Left renal pelvis (tissue), 4 donors: ENCODE results near the gene VWCE. TPM values are rescaled to one million over a fixed set of nuclear protein-coding genes. Genes with fewer than 3 reads are reported as not detected.

ENCODE experiments used
- DNase-seq, 4 donors: peaks; one replicate each; pipeline ENCODE4 v3.0.0-alpha.2; 2013; ENCODE audit warnings: low read depth in 4 of 4, low spot score in 3 of 4
- polyA plus RNA-seq, 4 donors: library from polyadenylated mRNA; unstranded; fragments of 120-200 nt; gene quantifications; one replicate each; pipeline ENCODE4 v1.2.1, GENCODE V29; 2013; ENCODE audit not compliant: insufficient read length in 4 of 4

The VWCE gene
- polyA plus RNA-seq, 4 donors = 1.5 to 4.1 (median 2.9) TPM

DNA sequence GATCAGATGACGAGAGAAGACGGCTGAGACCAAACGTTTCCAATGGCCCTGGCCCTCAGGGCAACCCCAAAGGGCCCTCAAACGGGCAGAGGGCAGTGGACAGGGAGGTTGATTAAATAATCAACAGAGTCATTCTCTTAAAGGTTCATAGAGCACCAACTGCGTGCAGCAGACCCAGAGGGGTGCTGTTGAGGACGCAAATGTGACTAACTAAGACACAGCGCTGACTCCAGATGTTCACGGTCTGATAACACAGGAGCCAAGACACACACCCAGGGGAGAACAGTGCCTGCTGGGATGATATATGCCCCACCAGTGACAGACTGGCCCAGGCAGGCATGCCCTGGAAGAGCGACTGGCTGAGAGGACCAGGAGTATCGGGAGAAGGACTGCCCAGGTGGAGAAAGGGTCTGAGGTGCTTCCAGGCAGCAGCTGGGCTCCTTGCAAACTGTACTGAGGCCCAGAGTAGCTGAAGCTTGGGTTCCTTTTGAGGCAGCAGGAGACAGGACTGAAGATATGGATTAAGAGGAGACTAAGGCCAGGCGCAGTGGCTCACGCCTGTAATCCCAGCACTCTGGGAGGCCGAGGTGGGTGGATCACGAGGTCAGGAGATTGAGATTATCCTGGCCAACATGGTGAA is 7.7 kb downstream of the VWCE start:
- no peak for DNase-seq

DNA sequence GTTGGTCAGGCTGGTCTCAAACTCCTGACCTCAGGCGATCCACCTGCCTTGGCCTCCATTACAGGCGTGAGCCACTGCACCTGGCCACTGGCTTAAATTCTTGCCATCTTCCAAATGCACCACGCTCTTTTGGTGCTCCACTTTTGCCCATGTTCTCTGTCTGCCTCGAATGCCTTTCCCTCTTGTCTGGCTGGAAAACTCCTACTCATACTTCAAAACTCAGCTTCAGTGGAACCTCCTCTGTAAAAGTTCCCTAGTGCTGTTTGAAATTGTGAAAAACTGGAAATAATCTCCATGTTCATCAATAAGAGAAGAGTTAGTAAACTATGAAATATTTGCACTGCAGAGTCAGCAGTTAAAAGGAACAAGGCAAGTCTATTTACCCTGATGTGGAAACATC is 11.5 kb downstream of the VWCE start:
- DNase-seq = no peak

DNA sequence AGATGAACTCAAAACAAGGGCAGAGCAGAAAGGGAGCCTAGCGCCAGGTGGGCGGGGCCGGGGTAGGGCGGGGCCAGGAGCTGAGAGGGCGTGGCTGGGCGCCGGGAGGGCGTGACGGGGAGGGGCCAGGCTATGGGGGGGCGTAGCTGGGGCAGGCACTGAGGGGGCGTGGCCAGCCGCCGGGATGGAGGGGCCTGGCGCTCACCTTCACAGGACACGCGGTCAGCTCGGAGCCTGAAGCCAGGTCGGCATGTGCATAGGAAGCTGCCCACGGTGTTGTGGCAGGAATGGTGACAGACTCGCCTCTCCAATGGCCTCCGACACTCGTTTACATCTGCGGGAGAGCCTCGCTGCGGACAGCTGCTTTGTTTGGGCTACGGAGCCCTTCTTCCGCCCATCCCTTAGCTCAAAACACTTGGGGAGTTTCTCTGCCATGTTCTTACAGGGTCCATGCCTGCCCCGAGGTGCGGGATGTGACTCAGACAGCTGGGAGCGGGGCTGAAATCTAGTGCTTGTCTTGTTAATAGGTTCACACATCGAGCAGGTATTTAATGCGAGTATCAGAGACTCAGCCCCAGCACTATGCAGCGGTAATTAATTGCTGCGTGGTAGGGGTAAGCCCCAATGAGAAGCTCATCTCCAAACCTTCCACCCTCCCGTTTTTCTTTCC is 13.4 kb downstream of the VWCE start:
- peak in 2 of 4 donors; percentile 12 to 22 for DNase-seq

DNA sequence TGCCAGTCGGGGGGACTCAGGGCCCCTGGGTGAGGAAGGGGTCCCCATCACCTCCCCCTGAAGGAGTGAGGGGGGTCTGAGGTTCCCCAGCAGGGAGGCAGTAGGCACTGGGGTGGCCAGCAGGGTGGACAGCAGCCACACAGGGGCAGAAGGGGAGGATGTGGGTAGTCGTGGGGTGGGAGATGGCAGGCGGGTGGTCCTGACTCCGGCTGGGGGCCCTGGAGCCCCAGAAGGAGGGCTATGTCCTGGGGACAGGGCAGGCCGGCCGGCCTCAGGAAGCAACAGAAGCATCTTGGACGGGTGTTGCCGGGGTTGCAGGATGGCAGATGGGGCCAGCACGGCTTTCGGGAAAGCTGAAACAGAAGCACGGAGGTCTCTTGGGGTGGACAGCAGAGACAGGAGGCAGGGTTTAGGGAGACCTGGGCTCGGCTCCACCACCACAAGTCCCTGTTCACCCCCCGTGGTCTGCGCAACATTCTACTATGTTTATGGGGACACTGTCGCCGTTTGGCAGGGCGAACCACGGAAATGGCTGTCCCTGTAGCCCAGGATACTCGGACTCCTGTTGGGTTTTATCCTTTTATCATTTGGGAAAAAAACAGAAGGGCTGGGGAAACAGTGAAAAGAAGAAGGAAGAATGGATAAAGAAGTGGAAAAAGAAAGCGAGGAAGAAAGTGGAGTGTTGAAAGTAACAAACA is 14.1 kb downstream of the VWCE start:
- no peak for DNase-seq

DNA sequence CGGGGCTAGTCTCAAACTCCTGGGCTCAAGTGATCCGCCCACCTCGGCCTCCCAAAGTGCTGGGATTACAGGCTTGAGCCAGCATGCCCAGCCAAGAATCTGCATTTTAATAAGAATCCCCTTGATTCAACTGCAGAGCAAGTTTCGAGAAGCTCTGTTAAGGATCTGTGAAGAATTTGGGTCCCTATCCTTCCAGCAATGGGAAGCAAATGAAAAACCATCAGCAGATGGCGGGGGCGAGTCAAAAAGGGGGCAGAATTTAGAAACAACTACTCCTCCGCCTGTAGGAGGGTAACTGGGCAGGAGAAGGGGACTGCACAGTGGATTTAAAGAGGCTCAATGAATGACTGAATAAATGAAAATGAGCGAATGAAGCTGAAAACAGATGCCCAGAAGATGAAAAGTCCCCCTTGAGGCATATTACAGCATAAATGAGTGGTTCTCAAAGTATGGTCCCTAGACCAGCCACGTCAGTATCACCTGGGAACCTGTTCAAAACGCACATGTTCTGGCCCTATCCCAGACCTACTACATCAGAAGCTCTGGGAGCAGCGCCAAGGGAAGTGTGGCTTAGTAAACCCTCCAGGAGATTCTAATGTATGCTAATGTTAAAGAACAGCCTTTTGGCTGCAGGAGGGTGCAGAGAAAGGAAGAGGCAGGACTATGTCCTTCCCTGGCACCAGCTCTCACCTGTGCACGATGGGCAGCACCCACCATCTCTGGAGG is 15.0 kb downstream of the VWCE start:
- DNase-seq = no peak

DNA sequence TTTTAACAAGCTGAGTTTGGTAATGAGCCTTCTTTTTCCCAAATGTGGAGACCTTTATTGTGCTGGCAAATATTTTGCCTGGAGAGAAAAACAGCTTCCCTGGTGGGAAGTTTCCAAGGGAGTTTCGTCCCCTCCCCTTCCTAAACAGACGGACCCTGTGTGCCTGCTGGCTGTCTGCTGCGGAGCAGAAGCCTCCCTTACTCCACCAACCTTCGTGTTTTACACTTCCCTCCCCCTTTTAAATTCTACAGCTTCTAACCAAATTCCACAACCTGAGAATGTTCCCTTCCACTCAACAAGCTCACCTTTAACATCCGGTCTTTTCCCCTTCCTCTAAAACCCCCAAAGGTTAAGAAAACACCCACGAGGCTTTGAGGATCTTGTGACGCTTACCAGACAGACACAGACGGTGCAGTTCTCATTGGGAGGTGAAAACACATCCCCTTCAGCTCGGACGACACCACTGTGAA is 17.1 kb downstream of the VWCE start:
- no peak for DNase-seq

DNA sequence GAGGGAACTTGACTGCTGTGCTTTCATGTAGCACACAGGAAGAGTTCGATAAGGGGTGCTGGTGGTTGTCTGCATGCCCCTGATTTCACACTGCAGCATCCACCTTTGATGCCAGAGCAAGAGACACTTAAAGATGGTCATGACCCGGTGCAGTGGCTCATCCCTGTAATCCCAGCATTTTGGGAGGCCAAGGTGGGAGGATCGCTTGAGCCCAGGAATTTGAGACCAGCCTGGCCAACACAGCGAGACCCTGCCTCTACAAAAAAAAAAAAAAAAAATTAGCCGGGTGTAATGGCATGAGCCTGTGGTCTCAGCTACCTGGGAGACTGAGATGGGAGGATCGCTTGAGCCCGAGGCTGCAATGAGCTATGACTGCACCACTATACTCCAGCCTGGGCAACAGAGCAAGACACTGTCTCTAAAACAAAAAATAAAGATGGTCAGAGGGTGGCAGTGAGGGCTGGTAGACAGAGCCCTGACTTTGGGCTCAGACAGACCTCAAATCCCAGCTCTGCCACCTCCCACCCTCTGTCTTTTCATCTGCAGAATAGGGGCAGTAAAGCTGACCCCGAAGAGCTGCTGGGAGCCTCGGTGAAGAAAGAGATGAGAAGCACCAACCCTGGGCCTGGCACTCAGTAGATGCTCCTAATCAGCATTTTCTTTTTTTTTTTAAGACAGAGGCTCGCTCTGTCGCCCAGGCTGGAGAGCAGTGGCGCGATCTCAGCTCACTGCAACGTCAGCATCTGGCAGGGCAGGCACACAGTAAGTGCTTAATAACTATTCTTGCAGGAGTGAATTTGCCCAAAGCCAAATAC is 17.7 kb downstream of the VWCE start:
- DNase-seq = no peak

DNA sequence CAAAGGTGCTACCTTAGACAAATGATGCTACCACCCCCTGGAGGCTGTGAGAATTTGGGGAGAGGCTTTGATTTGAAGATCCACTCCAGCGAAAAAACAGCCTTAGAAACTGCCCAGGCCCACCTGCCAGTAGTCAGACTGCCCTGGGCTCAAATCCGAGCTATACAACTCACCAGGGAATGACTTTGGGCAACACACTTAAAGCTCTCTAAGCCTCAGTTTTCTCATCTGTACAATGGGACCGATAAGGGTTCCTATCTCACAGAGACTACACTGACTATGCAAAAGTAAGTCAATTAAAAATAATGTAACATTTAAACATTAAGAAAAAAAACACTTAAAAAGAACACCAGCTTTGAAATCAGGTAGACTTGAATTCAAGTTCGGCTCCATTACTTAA is 19.9 kb downstream of the VWCE start:
- no peak for DNase-seq

DNA sequence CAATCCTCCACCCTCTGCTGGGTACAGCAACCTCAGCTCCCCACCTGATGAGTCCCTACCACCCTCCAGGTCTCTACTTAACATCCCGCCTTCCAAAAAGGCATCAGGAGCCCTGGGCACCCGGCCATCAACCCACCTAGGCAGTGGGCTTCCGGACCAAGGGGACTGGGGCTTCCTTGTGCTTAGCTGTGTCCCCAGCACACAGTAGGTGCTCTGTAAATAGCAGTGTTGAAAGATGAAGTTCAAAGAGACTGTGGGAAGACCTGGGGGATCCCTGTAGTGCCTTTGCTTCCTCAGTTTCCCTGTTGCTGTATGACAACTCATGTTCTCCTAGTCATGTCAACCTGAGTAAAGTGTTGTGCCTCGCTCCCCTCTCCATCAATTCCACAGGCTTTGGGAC is 21.0 kb downstream of the VWCE start:
- no peak for DNase-seq

DNA sequence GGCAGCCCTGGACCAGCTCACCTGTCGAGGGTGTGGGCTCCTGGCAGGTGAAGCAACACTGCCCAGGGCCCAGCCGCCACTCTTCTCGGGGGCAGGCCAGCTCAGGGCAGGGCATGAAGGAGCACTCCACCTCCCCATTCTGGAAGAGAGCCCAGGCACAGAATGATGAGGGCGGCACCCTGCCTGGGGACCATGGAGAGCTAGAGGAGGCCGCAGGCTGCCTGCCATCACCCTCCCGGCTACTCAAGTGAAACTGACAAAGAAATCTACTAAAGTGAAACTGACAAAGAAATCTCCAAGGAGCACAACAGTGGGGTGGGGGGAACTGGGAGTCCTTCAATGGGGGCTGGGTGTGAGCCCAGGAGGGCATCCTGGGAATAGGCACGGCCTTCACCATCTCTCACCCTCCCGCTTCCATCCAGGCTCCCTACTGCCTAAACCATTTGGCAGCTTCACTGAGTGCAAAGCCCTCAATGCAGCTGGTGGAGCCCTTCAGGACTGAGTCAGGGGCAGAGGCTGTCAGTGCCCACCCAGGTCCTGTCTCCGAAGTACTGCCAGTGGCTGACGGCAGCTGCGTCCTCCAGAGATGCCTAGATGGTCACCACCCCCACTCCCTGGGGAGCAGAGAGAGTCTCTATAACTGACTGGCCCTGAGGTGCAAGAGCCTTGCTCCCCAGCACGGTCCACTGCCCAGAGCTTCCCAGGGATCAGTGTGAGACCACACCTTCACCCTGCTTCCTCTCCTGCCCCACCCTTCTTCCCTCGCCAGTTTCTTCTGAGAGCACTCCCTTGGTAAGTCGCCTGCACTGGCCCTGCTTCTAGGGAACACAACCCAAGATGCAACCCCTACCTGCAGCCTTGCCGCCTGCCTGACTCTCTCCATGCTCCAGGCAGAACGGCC is 21.7 kb downstream of the VWCE start:
- no peak for DNase-seq

DNA sequence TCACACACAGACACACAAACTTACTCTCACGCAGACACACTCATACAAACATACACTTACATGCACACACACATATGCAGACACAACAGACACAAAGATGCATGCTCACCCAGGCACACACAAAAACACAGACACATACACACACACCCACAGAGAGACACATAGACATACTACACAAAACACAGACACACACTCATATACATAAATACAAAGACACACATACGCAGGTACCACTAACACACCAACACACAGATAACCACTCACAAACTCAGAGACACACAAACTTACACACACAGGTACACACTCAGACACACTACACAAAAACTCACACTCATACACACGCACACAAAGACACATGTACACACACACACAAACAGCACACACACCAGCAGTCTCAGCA is 22.4 kb downstream of the VWCE start:
- DNase-seq = no peak

DNA sequence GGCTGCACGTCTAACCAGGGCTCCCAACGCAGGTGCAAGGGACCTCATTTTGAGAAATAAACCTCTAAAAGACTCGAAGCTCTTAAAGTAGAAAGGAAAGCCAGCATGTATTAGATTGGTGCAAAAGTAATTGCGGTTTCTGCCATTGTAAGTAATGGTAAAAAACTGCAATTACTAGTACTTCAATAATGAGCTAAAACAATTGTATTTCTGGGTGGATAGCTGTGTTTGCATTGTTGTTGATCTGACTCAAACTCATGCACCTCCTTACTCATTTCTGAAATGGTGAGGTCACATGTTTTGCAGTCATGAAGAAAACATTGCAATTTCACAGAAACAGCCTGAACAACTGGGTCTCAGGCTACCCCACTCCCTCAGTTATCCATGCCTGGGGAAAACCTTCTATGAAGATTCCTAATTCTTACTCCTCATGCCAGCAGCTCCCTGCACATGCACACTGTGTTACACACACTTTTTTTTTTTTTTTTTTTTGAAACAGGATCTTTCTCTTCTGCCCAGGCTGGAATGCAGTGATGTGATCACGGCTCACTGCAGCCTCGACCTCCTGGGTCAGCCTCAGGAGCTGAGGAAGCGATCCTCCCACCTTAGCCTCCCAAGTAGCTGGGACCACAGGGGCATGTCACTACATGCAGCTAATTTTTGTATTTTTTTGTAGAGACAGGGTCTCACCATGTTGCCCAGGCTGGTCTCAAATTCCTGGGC is 24.6 kb downstream of the VWCE start:
- DNase-seq = no peak

DNA sequence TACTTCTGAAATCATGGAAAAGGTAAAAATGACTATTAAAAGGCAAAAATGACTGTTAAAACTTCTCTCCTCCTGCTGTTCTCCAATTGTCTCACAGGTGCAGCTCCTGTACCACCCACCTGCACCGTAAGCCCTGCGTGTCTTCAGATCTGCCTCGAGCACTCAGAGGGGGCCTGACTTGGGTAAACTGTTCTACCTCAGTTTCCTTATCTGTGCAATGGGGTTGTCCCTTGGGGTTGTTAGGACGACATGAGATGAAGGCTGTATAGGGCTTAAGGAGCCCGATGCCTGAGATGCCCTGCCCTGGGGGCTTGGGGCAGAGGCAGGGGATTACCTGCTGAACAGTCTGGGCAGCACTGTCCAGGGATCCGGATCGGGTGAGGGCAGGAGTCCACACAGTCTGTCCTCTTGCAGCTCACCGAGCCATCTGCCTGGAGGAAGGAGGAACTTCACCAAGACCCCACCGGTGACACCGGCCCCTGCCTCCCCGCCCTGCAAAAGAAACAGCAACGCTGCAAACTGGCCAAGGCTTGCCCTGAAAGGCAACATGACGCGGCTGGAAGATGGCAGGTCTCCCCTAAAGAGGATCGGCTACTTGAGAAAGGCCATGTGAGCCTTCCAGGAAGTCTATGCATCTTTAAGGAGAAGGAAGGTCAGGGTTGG is 26.4 kb downstream of the VWCE start:
- no peak for DNase-seq

DNA sequence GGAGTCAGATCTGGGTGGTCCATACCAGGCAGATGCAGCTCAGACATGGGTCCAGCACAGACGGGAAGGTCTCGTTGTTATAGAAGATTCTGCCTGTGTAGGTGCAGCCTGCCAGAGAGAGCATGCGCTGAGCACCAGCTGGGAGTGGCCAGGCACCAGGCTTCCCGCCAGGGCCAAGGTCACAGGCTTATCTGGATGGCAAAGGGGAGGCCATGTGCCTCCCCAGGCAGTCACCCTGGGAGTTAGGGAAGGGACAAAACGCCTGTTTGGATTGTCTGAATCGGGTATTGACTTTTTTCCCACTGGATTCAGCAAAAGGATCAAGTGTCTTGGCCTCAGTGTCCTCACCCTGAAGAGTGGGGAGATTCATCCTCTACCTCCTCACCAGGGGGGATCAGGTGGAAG is 27.7 kb downstream of the VWCE start:
- DNase-seq = no peak

DNA sequence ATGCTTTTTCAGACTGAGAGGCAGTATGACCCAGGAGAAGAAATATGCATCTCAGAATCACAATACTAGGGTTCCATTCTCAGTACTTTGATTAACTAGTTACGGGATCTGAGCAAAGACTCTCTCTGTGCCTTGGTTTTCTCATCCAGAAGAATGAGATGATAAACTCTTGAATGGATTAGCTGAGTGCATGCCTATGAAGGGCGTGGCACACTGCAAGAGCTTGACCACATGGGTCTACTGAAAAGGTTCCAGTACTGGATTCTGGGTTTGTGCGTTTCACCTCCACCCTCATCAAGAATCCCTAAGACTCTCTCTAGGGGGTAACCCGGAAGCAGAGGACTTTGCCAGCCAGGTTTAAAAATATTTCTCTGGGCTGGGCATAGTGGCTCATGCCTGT is 28.5 kb downstream of the VWCE start:
- DNase-seq = no peak

DNA sequence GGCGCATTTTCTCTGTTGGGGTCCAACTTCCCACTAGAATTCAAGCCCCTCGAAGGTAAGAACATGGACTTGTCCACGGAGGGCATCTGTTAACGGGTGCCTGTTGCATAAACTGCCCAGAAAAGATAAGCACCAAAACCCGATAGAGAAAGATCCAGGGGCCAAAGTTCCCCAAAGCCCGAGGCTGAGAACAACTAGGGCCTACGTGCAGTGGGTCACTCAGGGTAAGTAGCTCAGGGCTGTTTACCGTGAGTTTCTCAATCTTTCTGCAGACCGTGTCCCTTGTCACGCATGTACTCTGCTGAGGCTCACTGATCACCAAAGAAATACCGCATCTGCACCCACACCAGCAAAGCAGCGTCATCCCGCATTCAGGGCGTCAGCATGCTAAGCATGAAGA is 29.8 kb downstream of the VWCE start:
- DNase-seq = no peak

DNA sequence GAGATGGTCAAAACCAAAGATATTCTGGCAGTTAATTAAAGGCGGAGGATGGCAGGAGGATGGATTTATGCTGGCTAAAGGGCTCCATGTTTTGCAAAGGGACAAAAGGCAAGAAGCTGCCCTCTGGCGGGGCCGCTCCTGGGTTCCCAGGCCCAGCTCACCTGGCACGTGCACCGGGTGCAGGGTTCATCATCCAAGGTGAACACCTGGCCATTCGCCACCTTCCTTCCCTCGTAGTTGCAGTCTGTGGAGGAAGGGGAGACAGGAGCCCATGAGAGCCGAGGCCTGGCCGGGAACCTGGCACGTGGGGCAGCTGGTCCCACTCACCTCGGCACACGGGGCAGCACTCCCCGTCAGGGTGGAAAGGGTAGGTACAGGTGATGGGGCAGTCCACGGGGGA is 30.3 kb downstream of the VWCE start:
- DNase-seq = no peak

DNA sequence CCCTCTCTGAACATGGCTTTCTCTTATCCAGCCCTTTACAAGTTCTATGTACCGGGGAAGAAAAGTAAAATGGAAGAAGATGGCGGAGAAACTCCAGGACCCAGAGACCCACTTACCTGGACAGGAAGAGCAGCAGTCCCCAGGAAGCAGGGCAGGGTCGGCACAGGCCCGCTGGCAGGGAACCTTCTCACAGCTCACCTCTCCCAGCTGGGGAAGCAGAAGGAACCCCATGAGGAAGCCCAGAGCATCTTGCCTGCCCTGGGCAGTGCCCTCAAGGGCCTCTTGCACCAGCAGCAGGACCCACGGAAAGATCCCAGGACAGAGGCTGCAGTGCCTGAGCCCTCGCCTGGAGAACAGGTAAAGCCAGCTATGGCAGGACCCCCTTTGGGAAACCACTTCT is 30.7 kb downstream of the VWCE start:
- DNase-seq = no peak
